Mesenteric fat pad (tissue), 1 donor: ENCODE results near the gene PIPOX. TPM values are rescaled to one million over a fixed set of nuclear protein-coding genes. Genes with fewer than 3 reads are reported as not detected.

Source experiments
- DNase-seq: peaks from one replicate; pipeline ENCODE4 v3.0.0-alpha.2; 2020; ENCODE audit warnings: low spot score
- total RNA-seq: library from RNA; stranded (reverse); fragmentation: NEBNext Ultra II Directional; extraction: Animal tissue kit (Norgen Biotek cat#: 25700); gene quantifications from one replicate; pipeline ENCODE4 v1.2.1, GENCODE V29; 2021
- donor health status: DM: yes; HTN: yes; CAD: no.

Gene PIPOX
- total RNA-seq, 1 donor from 2014 or later = 1.3 TPM

DNA sequence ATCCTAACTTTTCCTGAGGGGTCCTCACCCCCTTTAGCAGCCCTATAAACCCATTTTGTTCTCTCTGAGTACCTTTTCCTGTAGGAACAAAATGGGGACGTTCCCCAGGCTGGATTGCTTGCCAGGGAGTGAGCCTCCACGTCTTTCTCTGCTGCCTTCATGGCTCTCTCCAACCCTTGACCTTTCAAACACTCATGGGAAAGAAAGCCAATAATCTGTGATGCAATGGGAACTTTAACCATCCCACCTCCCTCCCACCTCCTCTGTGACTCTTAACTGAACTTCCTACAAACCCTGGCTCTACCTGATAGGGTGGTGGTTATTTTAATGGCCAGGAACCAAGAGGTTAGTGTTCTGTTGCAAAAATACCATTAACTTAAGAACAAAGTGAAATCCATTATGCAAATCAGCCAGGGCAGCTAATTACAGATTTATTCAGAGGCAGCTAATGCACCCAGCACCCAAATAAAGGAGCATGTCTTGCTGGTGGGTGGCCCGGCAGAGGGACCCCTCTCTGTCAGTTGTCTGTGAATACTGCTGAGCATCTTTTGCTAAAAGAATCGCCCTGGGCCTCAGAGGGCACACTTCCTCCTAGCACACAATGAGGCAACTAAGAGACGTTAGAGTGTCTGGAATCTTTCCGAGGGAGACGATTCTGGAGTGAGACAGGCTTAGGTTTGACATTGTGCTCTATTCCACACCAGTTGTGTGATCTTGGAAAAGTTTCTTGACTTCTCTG, 3.0 kb downstream of the PIPOX start:
- DNase-seq = no peak

DNA sequence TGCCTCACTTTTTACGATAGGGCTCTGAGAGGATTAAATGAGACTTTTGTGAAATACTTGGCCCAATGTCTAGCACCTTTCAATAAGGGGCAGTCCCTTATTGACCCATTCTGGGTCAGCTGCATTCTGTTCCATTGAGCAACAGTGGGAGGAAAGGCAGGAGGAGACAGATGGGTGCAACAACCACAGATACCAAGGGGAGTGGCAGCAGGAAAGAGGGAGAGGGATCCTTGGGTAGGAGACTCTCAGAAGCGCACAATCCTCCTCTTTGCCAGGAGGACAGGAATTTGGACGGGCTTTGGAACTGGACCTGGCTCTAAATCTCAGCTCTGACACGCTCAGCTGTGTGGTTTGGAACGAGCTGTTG, 3.5 kb downstream of the PIPOX start:
- DNase-seq = no peak

DNA sequence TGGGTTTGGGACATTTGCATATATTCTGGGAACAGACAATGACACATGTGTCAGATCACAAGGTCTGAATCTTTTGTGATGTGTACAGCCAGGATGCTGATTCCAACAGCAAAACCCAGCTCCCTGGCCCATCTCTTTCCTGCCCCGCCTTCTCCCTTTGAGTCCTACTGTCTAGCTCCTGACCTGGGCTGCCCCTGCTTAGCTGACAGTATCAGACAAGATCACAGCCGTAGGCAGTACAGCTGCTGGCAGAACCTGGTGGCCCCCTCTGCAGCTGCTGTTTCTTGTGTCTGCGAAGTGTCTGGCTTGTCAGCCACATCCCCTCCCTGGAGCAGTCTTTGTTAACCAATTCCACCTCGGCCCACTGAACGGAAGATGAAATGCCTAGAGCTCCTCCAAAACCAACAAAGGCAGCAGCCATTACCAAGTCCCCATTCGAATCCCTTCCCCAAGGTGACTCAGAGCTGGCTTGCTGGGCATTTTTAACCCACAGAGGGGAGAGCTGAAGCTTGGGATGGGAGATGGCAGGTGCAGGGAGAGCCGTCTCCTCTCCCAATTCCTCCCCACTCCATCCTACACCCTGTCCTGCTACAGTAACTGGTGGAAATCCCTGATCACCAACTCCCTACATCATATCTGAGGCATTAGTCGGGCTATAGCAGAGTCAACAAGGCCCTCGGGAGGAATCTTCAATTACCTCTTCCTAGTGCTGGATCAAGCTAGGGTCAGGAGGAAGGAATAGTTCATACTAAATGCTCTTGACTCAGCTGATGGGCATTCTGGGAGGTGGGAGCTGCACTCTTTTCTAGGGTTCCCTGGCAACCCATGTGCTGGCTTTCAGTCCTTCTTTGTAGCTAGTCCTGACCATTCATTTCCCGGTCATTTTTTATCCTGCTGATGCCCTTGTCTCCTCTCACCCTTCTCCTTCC, 5.8 kb downstream of the PIPOX start:
- DNase-seq = no peak

DNA sequence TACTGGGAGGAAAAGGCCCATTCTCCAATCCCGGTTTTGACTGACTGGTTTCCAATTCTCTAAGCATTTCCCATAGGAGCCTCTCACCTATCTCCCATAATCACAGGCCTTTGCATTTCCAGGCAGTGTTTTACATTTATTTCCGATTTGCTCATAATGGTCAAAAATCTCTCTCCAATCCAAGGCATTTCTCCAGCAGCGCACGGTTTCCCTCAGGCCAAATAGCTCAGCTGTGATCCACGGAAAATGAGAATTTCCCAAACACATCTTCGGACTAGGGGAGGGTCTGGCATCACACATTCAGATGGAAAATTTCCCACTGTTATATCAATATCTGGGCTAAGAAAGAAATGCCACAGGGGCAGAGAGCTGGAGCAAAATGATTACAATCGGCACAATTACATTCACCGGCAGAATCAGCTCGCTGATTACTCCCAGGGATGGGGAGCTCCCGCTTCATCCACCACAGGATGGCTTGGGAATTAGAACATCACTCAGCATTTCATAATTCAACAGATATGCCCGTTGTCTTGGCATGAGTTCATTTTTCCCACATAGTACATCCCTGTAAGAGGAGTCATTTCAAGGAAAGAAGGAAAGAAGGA, 6.7 kb downstream of the PIPOX start:
- no peak for DNase-seq

DNA sequence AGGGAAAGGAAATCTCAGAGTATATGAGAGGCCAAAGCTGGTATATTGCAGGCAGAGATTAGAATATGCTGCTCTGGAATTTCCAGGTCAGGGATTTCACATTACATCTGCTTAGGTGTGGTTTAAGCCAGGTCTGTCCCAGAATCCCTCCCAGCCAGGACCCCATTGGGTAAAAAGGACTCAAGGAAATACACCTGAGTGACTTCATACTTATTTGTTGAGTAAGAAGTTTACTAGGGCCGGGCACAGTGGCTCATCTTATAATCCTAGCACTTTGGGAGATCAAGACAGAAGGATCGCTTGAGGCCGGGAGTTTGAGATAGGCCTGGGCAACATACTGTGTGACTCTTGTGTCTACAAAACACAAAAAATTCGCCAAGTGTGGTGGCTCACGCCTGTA, 7.2 kb downstream of the PIPOX start:
- no peak for DNase-seq

DNA sequence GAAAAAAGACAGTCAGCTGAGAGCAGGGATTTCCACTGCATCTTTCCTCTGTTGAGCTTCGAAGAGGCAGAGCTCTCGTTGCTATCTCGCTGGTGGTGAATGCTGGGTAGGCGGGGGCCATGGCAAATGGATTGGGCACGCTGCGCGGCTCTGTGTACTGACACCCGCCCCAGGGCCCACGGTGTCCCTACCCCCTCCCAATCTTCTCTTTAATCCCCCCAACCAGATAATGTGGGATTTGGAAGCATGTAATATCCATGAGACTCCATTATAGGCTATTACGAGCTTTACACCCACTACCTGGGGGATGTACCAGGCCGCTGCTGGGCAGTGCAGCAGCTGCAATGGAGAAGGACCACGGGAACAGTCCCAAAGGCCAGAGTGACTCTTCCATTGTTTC, 8.3 kb downstream of the PIPOX start:
- DNase-seq = no peak

DNA sequence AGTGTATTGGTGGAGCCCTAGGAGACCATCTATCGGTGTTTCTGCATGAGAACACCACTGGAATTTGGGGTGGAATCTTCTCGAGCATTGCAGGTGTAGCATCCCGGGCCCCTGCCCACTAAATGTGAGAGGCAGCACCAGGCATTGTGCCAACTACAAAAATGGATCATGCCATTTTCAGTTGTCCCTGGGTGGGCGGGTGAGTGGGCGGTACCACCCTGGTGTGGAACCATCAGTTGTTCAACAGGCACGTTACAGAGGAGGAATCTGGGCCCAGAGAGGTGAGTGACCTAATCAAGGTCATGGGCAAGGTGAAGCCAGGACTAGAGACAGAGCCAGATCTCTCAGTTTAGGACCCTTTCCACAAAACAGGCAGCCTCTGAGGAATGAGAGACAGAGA, 8.8 kb downstream of the PIPOX start:
- DNase-seq = no peak

DNA sequence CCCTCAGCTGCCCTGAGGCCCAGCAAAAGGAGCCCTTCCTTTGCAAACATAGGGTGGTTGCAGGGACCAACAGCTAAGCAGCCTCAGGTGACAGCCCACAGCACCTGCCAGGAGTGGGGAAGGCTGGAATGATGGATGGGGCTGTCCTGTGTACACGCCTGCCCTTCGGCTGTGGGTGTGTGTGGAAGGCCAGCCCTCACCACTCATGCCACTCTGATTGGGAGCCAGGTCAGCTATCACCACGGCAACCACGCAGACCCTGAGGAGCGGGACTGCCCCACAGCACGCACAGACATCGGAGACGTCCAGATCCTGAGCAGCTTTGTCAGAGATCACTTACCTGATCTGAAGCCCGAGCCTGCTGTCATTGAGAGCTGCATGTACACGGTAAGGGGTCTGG, 11.9 kb downstream of the PIPOX start:
- no peak for DNase-seq

DNA sequence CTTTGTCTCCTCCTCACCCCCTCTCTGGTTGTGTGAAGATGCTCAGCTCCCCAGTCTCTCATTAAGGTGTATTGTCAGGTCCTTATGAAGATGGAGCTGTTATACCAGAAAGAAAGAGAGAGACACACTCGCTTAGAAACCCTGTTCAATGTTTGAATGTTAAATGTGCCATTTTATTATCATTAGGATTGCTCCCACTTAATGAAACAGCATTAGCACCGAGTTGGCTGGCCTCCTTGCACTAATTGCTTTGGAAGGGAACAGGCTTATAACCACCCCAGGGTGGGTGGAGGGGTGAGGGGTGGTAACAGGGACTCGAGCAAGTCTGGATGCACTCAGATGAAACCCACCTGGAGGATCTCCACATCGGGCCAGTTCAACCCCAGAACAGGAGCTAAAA, 14.4 kb downstream of the PIPOX start:
- DNase-seq = no peak

DNA sequence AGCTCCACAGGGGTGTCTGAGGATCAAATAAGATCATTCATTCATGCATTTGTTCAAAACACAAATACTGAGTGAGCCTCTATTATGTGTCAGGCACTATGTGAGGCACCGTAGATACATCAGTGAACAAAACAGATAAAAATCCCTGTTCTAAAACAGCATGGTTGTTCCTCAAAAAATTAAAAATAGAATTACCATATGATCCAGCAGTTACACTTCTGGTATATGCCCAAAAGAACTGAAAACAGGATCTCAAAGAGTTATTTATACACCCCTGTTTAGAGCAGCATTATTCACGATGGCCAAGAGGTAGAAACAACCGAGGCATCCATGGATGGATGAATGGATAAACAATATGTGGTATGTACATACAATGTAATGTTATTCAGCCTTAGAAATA, 15.4 kb downstream of the PIPOX start:
- DNase-seq = no peak

DNA sequence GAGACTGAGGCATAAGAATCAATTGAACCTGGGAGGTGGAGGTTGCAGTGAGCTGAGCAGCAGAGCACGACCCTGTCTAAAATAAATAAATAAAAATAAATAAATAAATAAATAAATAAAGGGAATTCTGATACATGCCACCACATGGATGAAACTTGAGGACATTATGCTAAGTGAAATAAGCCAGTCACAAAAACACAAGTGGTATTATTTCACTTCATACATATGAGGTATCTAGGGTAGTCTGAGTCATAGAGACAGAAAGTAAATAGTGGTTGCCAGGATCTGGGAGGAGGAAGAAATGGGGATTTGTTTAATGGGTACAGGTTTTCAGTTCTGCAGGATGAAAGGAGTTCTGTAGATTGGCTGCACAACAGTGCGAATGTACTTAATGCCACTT, 16.3 kb downstream of the PIPOX start:
- DNase-seq = no peak

DNA sequence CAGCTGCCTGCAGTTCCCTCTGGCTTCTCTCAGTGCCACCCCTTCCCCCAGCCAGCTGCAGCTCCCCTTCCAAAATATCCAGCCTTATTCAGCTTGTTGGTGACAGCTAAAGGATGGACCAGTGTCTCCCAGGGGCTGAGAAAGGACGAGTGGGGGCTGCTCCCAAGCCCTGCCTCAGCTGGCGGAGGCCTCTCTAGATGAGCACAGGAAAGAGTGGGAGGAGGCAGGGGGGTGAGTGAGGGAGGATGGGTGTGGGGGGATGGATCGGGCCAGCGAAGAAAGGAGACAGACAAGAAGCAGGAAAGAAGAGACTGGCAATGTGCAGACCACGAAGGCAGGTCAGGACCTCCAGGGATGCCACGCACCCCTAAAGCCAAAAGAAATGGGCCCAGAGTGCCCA, 17.5 kb downstream of the PIPOX start:
- no peak for DNase-seq

DNA sequence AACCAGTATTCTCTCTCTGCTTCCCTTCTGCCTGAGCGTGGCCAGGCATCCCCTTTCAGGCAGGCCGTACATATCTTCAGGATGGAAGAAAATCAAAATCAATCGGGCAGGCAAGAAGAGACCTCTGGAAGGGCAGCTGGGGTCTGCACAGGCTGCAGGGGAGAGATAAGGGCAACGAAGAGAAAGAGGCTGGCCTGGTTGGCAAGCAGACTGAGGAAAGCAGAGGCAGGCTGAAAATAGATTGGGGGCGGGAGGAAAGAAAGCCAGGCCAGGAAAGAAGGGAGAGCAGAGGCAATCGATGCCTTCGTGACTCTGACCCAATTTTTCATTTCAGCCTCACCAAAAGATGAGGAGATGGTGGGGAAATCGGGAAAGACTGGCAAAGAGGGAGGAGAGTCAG, 18.1 kb downstream of the PIPOX start:
- DNase-seq = no peak

DNA sequence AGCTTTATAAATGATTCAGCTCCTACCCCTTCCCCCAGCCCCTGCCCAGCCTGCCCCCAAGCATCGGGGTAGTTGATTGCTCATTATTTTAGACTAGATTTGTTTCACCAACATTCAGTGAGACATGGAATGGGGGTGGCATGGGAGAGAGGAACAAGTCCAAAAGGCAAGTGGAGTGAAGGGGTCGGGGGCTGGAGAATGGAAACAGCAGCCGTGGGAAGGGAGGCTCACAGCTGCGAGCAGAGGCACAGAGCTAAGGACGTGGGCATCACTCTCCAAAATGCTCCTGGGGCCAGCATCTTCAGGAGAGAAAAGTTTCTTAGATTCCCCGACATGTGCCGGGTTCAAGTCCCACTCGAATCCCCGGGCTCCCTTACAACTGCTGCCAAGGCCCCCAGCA, 19.3 kb downstream of the PIPOX start:
- DNase-seq = no peak

DNA sequence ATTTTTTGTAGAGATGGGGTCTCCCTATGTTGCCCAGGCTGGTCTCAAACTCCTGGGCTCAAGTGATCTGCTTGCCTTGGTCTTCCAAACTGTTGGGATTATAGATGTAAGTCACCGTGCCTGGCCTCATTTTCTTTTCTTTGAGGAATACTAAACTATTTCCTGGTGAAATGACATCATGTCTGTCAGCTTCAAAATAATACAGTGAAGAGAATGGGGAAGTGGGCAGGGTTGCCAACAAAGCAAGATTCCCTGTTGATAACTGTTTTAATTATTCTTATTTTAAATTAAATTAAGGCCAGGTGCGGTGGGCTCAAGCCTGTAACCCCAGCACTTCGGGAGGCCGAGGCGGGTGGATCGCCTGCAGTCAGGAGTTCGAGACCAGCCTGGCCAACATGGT, 21.1 kb downstream of the PIPOX start:
- DNase-seq = no peak

DNA sequence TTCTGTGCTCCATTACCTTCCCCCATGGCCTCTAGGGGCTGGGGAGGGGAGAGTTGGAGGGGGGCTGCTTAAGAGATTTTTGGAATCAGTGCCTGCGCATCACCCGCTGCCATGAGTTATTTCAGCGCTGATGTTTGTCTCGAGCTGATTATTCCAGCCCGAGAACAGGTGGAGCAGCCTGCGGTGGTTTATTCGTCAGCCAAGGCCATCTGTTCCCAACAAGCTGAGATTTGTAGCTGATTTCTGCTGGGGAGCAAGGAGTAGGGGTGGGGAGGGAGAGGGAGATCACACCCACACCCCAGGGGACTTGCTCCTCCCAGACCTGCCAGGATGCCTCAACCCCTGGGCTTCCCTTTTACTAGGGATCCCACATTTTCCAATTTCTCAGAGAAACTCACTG, 23.1 kb downstream of the PIPOX start:
- DNase-seq = no peak

DNA sequence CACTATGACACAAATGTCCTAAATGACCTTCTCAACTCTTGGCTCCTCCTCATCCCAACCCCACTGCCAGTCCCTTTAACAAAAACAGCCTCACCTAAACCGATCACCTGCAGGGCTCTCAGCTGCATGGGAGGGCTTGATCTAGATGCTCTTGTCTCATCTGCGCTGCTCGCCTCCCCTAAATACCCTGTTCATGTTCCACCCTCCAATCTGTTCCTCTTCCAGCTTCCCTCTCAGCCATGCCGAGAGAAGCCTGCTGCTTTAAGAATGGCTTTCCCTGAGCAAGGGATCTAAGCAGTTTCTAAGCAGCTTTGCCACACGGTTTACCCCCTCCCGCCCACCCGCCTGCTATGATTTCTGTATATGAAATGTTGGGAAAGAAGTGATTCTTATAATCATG, 23.7 kb downstream of the PIPOX start:
- DNase-seq = no peak

DNA sequence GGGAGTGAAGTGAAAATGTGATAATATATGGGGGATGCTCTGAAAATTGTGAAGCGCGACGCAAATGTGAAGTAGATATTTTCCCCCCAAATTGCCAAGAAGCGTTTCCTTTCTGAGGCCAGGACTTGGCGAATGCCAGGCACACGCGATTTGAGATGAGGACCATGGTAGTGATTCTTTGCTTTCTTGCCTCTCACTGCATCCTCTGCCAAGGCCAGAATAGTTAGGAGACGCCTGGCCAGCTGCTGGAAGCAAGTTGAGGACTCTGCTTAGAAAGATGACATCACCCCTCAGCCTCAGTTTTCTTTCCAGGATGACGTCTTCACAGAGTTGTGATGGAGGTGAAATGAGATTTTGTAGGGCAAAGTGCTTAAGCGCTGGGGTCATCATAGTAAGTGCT, 25.9 kb downstream of the PIPOX start:
- no peak for DNase-seq

DNA sequence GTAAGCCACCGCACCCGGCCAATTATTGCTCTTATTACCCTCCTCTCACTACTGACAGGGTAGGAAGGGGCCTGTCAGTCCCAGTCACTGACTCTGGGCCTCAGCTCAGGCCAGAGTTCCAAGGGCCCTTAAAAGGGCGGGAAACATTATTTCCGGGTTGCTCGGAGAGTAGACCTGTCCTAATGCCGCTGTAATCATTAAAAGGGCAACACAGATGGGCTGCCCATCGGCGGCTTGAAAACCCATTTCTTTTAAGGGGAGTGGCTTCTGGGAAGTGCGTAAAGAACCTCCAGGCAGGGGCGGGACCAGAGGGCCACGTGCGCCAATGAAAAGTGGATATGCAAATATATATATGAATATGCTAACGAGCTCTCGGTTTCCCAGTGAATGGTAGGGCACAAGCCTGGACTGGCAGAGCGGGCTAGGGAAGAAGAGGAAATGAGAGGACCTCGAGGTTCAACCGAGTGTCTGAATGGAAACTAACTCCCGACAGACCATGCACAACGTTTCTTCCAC, 26.6 kb downstream of the PIPOX start:
- no peak for DNase-seq

DNA sequence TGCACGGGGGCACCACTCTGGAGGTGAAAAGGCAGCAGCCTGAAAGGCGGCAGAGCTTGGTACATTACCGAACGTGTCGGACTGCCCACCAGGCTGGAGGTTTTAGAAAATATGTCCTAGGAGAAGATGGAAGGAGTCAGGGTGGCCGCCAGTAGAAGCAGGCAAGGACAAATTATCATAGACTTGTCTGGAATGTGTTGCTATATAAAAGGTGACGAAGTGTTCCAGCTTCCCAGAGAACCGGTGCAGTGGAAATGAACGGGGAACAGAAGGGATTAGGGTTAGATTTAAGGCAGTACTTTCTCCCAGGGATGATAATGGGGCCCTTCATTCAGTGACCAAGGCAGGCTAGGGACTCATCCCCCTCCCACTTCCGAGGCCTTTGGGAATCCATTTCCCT, 27.4 kb downstream of the PIPOX start:
- no peak for DNase-seq

DNA sequence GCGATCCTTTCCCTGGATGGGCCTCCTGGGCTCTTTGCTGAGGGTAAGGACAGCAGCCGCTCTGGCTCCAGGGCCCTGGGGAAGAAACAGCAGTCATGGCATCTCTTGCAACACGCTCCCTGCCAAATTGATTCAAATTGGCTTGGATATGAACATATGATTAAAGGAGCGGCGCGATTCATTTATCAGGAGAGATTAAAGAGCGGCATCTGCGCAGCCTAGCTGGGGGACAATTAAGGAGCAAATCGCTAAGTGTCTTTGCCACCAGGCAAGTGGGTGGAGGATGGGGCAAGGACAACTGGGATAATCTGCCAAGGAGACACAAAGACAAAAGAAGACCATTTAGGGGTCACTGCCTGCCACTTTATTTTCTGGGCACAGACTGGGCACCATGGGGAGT, 27.8 kb downstream of the PIPOX start:
- no peak for DNase-seq

DNA sequence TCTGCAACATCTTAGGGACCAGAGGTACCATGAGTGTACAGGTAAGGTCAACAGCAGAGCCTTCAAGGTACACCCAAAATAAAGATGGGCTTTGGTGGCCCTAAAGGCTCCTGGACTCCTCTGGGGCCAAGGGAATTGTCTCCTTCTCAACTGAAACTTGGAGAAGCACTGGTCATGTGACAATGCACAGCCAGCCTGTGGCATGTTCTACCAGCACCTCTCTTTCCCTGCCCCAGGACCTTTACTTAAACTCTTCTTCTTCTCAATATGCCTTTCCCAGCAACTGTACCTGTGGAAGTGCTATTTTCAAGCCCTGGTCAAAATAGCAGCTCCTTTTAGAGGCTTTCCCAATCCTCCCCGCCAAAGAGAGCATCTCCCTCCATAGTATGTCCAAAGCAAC, 28.4 kb downstream of the PIPOX start:
- no peak for DNase-seq
